A549 treated with Hydrocortisone at 1 μM for 4 hours (cell line): ENCODE data around the gene HTR3D. TPM values are rescaled to one million over a fixed set of nuclear protein-coding genes. Genes with fewer than 3 reads are reported as not detected.

Experiments
- total RNA-seq: library from RNA; stranded (reverse); fragments of 200-300 nt; extraction: Qiagen RNA extraction; gene quantifications from 5 replicates; pipeline ENCODE4 v1.2.3, GENCODE V29; 2022

The HTR3D gene
- not detected in 5 replicates for total RNA-seq

DNA sequence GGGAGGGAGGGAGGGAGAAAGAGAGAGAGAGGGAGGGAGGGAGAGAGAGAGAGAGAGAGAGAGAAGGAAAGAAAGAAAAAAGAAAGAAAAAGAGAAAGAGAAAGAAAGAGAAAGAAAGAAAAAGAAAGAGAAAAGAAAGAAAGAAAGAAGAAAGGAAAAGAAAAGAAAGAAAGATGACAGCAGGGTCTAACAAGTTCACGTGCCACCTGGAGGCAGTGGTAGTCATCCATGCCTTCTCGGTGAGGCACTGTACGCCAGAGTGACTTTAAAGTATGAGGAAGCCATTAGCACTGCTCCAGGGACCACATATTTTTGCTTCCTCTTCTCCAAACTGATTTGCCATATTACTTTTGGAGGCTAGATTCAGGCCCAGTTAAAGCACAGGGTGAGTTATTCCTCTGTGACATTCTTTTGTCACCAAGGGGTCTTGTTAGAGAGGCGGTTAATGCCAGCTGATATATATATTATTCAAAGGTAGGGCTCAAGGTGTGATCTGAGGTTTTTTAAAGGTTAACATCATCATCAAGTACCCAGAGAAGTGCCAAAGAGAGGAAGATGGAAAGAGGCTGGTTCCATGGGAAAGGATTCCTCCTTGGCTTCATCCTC, at the start of gene HTR3D:
HTR3D (plus strand) TSS at position 556 of the 606 bp plus-strand sequence; CDS start at position 556, 0 bp downstream.

DNA sequence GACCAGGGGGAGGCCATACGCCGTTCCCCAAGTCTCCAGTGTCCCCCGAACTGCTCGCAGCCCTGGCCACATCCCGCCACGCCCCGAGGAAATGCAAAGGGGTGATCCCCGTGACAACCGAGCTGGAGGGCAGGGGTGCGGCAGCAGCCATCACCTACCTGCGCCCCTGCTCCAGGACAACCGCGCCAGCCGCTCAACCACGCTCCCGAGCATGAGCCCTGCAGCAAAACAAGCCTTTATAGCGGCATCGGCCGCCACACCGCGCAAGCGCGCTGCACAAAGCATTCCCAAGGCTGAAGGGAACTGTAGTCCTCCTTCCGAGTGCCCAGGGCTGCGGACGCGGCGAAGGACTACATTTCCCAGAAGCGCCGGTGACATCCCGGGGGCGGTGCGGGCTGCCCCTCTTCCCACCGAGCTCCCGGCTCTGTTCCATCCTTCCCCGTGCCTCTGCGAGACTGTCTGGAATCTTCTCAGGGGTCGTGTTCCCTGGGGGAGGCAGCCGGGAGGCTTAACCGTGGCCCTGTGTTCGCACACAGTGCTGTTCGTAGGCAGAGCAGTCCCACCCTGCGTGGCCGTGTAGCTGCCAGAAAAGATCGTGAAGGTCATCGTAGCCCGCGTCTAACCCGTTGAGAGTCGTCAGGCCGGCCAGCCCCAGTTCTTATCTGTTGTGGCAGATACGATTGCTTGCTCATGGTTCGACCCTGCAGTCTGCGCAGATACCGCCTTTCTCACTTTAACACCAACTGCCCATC, 13.7 kb upstream of the HTR3D start, which contains the start of gene ABCC5:
ABCC5 (minus strand) TSS at position 213 of the 752 bp plus-strand sequence. CDS start 3,492 bp downstream, outside the sequence.

GRCh38 chr3:184052767-184053166, 21.2 kb downstream of the HTR3D start, which contains the start of gene HTR3C:
TSS of gene HTR3C (plus strand) at chr3:184053047. CDS start at chr3:184053081, 34 bp downstream.

Other genes with a start within 250 kb of the HTR3D start
- gene MAP6D1, start 206.2 kb upstream of the HTR3D start, total RNA-seq, result 5.6 to 7.2 TPM (median 6.6 TPM) in 5 replicates
- gene PARL, start 146.9 kb upstream of the HTR3D start, total RNA-seq, result 58.2 to 74.9 TPM (median 66.4 TPM) in 5 replicates
- gene ABCC5, start 13.9 kb upstream of the HTR3D start, total RNA-seq, result 13.2 to 17.8 TPM (median 15.7 TPM) in 5 replicates
- not detected in 5 replicates for gene HTR3C, start 21.3 kb downstream of the HTR3D start, total RNA-seq
- not detected in 5 replicates for gene HTR3E, start 65.3 kb downstream of the HTR3D start, total RNA-seq
- gene EIF2B5, start 103.6 kb downstream of the HTR3D start, total RNA-seq, result 27.1 to 29.4 TPM (median 28.7 TPM) in 5 replicates
- 19.5 to 26.2 TPM (median 23.2 TPM) in 5 replicates for gene DVL3, start 123.6 kb downstream of the HTR3D start, total RNA-seq
- 291 to 307 TPM (median 298 TPM) in 5 replicates for gene AP2M1, start 143.1 kb downstream of the HTR3D start, total RNA-seq
- 29.7 to 35.9 TPM (median 33.4 TPM) in 5 replicates for gene ABCF3, start 154.5 kb downstream of the HTR3D start, total RNA-seq
- gene VWA5B2, start 197.8 kb downstream of the HTR3D start, total RNA-seq, result 0.25 to 0.60 TPM (median 0.40 TPM) in 5 replicates
- gene ALG3, start 217.2 kb downstream of the HTR3D start, total RNA-seq, result 59.2 to 80.4 TPM (median 71.4 TPM) in 5 replicates
- 8.8 to 13.1 TPM (median 11.3 TPM) in 5 replicates for gene EEF1AKMT4, start 217.9 kb downstream of the HTR3D start, total RNA-seq
- gene CAMK2N2, start 229.8 kb downstream of the HTR3D start, total RNA-seq, result 0.78 to 1.7 TPM (median 1.4 TPM) in 5 replicates
- gene ECE2, start 244.3 kb downstream of the HTR3D start, total RNA-seq, result not detected in 5 replicates